Measurements from ENCODE around the gene SLAIN1. TPM values are rescaled to one million over a fixed set of nuclear protein-coding genes. Genes with fewer than 3 reads are reported as not detected.

SLAIN1 gene
- total and polyA plus RNA-seq, 2 of the 8 experiments (the other 6 are each of a cell fraction or from before 2014, with no cell fraction given) = 35.0 to 37.7 TPM

DNA sequence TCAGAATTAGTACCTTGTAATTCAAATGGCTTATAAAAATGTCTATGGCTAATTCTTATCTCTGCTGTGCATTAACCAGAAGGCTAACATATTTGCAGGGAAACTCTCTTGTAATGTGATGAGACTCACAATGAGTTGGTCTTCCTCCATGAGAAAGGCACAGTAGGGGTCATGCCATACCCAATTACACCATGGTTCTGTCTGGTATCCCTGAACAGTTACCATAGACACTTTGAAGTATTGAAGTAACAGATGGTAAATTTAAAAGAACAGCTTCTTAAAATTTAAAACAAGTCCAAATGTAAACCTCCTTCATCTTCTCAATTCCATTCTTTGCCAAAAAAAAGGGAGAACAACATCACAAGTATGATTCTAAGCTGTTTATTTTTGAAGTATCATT lies 22.6 kb upstream of the SLAIN1 start:
- Histone ChIP-seq H2AK5ac (ENCODE audit: low read depth, low read length) (no peak overlapping the region), H3K9me3 (ENCODE audit: insufficient read depth in 2 of 2, low read depth in 1 of 2, low read length in 1 of 2) (no peaks in the 10 kb centered on the region), H3K79me1 (ENCODE audit: low read depth, low read length) (no peaks in the 10 kb centered on the region), H2AFZ (ENCODE audit: low read length) (no peak overlapping the region), H2BK120ac (replicated peaks; ENCODE audit: low read depth, low read length) (no peak overlapping the region), H3K4me2 (ENCODE audit: insufficient read depth in 1 of 2, low read depth in 2 of 2, low read length in 2 of 2) (no peak overlapping the region), H3K27me3 (replicated peaks in 1 of 4; ENCODE audit: control insufficient read depth in 3 of 4, extremely low read depth in 1 of 4, insufficient read depth in 3 of 4, low read length in 3 of 4) (no peaks in the 10 kb centered on the region), H4K8ac (ENCODE audit: extremely low read depth, insufficient read depth, low read length) (no peak overlapping the region), H2BK15ac (ENCODE audit: low read length) (no peak overlapping the region), H3K27ac (ENCODE audit: low read depth, low read length) (no peak overlapping the region), H2BK12ac (ENCODE audit: low read depth, low read length) (no peak overlapping the region), H3K18ac (ENCODE audit: extremely low read depth, low read length) (no peak overlapping the region), H3K23me2 (ENCODE audit: low read depth, low read length) (no peaks in the 10 kb centered on the region), H2BK20ac (ENCODE audit: low read length) (no peak overlapping the region), H3K9ac (replicated peaks in 1 of 4; ENCODE audit: extremely low read depth in 1 of 4, low read depth in 3 of 4, low read length in 3 of 4) (no peak overlapping the region), H3K56ac (replicated peaks; ENCODE audit: insufficient read length, low read depth, low read length) (no peak overlapping the region), H4K91ac (replicated peaks; ENCODE audit: insufficient read length, low read length) (no peak overlapping the region), H3K23ac (ENCODE audit: insufficient read length) (no peak overlapping the region), H3K14ac (ENCODE audit: insufficient read length) (no peak overlapping the region), H4K5ac (ENCODE audit: insufficient read length, low read depth, low read length) (no peak overlapping the region), H3K79me2 (ENCODE audit: control insufficient read depth in 1 of 2, insufficient read depth in 2 of 2, low read length in 2 of 2) (no peaks in the 10 kb centered on the region), H2BK5ac (ENCODE audit: low read depth, low read length) (no peak overlapping the region), H3K4me3 (ENCODE audit: extremely low read depth in 1 of 4, insufficient read depth in 2 of 4, low read depth in 3 of 4, low read length in 4 of 4) (no peak overlapping the region), H3K4me1 (replicated peaks in 1 of 4; ENCODE audit: control insufficient read depth in 3 of 4, insufficient read depth in 4 of 4, low read length in 3 of 4) (peaks cover 0 to 2% (median 0%) of the 10 kb centered on the region in 4 experiments; a peak in 2 of 7 replicates), H4K20me1 (replicated peaks in 1 of 2; ENCODE audit: control insufficient read depth in 1 of 2, insufficient read depth in 2 of 2, low read length in 2 of 2) (no peaks in the 10 kb centered on the region), H3K36me3 (ENCODE audit: control insufficient read depth in 2 of 4, insufficient read depth in 4 of 4, low read length in 3 of 4) (no peaks in the 10 kb centered on the region), H3K4ac (replicated peaks; ENCODE audit: insufficient read length, low read depth, low read length) (no peak overlapping the region)
- ChIA-PET POLR2A (ENCODE audit: partially characterized antibody) (interaction anchor here (1.0 to 1.1 kb wide), 2 partner anchors 19 to 23 kb away, joined by 3 read pairs; no protein-coding TSS in a partner anchor), CTCF (ENCODE audit: partially characterized antibody) (interaction anchor here (0.6 to 1.1 kb wide), 2 partner anchors 17 to 81 kb away, joined by 3 read pairs; no protein-coding TSS in a partner anchor)
- FAIRE-seq (peak; percentile 42), DNase-seq (ENCODE audit: low read depth in 1 of 2, low spot score in 2 of 2) (no peak)
- no peak for TF ChIP-seq KDM1A (IDR thresholded peaks at IDR 0.05; ENCODE audit: borderline replicate concordance, low read length)
- 0 out of 2 replicates have a peak, but pooled peaks have one; percentile 28 for TF ChIP-seq POU5F1 (IDR thresholded peaks at IDR 0.05; ENCODE audit: low read depth, low read length)
- no peak for TF ChIP-seq HDAC6 (IDR thresholded peaks at IDR 0.05; ENCODE audit: low read depth, low read length)

Data from H1 (cell line).